ENCODE results near the gene JMJD8.

JMJD8 gene

DNA sequence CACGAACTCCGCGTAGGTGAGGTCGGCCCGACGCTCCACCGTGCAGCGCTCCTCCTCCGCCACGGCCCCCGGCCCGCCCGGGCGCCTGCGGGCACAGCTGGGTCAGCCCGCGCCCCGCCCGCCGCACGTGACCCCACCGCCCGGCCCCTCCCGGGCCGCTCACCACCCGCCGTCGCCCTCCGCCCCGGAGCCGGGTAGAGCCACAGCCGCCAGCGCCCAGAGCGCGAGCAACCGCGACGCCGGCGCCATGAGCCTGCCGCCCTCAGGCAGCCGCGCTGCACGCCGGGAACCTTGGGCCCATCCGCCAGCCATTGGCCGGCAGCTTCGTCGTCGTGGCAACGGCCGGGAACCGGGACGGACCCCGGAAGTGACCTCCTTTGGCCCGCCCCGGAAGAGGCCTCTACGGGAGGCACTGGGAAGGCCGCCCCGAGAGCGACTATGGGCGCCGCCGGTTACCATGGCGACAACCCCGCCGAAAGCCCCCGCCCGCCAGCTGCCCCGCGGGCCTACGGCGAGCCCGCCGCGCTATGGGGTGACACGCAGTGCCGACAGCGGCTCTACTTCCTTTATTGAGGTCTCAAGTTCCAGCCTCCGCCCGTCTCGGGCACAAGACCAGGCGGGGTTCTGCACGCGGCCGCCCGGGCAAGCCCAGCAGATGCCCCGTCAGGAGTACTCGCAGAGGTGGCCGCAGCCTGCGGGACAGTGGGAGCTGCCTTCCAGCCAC is at the start of gene JMJD8:
Gene JMJD8, minus strand, starts transcription at position 264 of the 724 bp plus-strand sequence. Its CDS starts 15 bp downstream, at position 249.
- DNase-seq (ENCODE audit: low read depth): peak; percentile 95

- DNase-seq (ENCODE audit: low read depth): no peak
Observed at GRCh38 chr16:733382-734207, 49.5 kb upstream of the JMJD8 start.

GRCh38 chr16:732936-733335 is 48.8 kb upstream of the JMJD8 start:
- no peak for DNase-seq (ENCODE audit: low read depth)

GRCh38 chr16:732332-732731 is 48.2 kb upstream of the JMJD8 start:
- DNase-seq (ENCODE audit: low read depth): no peak

GRCh38 chr16:730666-731509 is 46.8 kb upstream of the JMJD8 start:
- no peak for DNase-seq (ENCODE audit: low read depth)

DNA sequence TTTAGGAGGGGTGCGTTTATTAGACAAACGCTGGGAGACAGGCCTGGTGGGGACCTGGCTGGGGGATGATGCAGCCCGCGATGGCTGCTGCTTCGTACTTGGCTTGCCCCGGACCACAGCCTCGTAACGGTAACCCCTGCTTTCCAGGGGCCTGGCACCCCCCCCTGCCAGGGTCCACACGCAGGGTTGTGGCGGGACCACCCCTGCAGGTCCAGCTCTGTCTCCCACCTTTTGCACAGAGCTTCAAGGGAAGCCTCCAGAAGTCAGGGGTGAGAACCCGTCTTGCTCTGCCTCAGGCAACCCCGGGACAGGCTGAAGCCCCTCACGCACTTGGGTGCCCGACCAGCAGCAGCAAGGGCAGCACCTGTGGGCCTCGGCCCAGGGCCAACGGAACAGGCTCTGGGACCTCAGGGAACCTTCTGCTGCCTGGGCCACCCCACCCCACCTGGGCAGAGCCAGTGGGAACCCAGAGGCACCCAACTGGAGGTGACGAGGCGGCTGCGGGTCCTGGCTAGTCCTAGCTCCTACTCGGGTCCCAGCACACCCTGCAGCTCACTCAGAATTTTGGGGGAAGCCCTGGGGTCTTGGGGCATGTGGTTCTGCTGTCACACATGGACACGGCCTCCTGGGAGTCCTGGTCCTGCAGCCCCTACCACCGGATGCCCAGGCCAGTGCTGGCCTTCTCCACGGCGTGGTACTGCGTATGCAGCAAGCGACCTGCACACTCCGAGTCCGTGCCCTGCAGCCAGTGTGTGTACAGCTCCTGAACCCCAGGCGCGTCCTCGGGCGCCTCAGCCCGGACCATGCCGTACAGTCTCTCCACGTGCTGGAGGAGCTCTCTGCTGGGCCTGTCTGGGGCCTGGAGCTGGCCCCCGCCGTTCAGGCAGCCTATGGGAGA is 45.9 kb upstream of the JMJD8 start:
- no peak for DNase-seq (ENCODE audit: low read depth)

DNA sequence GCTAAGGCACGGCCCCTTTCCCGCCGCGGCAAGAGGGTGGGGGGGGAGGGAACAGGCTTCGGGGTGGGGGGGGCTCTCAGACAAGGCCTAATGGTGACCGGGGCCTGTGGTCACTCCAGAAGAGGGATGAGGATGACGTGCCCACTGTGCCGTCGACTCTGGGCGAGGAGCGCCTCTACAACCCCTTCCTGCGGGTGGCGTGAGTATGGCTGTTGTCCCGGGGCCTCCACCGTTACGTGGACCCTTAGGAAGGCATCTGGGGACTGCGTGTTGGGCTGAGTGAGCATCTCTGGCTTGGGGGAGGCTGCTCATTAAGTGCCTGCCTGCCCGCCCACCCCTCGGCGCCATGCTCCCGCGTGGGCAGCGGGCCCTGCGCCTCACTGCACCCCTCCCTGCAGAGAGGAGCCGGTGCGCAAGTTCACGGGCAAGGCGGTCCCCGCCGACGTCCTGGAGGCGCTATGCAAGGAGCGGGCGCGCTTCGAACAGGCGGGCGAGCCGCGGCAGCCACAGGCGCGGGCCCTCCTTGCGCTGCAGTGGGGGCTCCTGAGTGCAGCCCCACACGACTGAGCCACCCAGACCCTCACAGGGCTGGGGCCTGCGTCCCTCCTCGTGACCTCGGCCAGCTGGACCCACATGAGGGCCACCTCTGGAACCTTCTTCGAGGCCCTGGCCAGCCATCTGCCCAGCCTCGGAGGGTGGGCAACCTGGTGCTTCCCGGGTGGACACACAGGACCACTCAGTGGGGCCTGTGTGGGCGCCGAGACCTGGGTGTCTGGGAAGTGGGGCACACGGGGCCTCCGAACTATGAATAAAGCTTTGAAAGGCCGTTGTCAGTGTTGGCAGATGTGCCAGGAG is 45.0 kb upstream of the JMJD8 start:
- no peak for DNase-seq (ENCODE audit: low read depth)

DNA sequence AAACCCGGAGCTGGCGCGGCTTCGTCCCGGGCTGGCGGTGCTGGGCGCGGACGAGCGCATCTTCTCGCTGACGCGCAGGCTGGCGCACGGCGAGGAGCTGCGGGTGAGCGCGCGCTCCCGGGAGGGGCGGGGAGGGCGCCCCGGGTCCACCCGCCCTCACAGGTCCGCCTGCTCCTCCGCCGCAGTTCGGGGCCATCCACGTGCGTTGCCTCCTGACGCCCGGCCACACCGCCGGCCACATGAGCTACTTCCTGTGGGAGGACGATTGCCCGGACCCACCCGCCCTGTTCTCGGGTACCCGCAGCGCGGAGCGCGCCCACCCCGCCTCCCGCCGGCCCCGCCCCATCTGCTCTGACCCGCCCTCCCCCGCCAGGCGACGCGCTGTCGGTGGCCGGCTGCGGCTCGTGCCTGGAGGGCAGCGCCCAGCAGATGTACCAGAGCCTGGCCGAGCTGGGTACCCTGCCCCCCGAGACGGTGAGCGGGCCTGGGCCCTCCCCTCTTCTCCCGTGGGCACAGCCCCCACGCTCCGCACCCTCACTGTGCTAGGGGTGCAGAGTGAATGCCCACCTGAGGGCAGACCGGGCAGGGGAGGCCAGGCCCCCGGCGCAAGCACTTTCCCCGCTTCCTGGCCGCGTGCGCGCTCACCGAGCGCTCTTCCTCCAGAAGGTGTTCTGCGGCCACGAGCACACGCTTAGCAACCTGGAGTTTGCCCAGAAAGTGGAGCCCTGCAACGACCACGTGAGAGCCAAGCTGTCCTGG is 44.2 kb upstream of the JMJD8 start:
- DNase-seq (ENCODE audit: low read depth): peak; percentile 40

DNA sequence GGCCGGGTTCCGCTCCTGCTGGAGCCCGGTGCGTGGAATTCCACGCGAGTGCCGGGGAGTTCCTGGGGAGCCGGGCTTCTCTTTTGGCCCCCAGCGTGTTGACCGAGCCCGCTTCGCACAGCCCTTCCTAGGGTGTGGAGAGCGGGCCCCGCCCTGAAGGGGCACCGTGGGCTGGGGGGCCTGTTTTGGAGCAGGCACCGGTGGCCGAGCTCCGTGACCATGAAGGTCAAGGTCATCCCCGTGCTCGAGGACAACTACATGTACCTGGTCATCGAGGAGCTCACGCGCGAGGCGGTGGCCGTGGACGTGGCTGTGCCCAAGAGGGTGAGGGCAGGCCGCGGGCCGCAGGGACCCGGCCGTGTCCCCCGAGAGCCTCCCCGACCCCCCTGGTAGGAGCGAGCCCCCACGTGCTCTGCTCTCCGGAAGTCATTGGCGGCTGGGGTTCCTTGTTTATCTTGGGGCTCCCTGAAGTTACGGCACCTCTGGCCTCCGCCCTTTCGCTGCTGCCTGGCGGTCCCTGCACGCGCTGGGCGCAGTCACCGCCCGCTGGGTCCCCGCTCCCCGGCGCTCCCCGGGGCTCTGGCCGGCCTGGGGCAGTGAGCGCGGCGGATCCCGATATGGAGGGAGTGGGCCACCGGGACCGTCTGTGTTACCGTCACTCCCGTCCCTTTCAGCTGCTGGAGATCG is 43.3 kb upstream of the JMJD8 start:
- DNase-seq (ENCODE audit: low read depth): no peak

DNA sequence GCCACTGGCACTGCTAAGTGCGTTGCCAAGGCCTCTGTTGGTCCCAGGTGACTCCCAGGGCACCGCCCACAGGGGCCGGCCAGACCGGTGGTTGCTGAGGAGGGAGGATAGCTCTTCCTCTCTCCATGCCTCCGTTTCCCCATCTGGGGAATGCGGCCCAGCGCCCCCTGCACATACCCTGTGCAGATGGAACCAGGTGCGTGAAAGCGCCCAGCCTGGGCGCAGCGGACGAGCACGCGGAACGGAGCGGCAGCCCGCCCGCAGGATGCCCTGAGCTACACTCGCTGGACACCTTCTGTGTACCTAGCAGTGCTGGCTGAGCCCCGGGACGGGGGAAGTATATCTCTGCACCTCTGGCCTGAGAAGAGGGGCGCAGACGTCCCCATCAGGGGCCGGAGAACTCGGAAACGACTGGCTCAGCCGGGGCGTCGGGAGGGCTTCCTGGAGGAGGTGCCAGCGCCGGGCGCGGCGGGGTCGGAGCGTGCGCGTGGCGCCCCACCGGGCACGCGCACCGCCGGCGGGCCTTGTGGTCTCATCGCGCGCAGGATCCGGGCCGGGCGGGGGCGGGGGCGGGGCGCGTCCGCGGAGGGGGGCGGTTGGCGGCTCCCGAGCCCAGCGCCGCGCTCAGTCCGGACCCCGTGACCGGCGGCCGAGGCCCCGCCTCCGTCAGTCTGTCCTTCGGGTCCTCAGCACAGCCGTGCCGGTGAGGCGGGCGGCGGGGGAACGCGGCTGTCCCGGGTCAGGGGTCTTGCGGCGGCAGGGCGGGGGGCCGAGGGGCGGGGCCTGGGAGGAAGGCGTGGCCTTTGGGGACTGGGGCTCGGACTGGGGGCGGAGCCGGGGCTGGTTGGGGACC is 42.5 kb upstream of the JMJD8 start, which contains the start of the genes CCDC78 and HAGHL:
Gene CCDC78, minus strand, starts transcription at position 6 of the 853 bp plus-strand sequence. CDS start 76 bp downstream, outside the sequence.
Gene HAGHL, plus strand, starts transcription at position 669 of the 853 bp plus-strand sequence. CDS start 404 bp downstream, outside the sequence.
- DNase-seq (ENCODE audit: low read depth): peak; percentile 33

DNA sequence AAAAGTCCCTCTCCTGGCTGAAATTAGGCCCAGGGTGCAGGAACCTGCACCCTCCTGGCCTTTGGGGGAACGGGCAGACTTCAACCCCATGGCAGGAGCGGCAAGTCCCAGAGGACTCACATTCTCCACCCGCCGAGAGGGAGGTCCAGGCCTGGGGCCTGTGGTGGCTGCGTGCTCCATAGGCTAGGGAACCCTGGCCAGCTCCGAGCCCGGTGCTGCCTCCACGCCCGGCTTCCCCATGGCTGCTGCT is 42.0 kb upstream of the JMJD8 start:
- DNase-seq (ENCODE audit: low read depth): no peak

DNA sequence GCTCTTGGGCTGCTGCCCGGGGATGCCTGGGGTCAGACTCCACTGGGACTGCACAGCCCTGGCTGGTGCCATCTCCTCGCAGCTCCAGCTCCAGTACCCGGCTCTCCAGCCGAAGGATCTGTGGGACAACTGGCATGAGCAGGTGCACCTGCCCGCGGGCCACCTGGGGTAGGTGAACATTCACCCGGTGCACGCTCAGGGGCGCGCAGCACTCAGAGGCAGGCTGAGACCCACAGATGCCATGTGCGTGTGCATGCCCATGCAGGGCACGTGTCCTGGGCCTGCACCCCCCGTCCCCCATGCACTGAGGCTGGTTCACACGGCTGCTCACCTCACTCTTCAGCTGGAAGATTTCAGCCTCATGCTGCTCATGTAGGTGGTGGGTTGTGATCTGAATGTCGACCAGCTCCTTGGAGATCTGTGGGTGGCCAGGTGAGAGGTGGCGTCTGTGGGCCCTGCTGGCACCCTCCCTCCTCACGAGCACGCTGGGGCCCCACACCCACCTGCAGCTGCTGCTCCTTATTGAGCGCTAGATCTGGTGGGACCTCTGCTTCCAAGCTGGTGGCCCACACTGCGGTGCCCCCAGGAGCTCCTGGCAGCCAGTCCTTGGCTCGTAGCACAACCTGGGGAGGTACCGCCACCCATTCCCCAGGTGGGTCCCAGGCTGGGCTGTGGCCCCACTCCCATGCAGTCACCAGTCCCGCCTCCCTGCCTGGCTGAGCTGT is 41.5 kb upstream of the JMJD8 start:
- DNase-seq (ENCODE audit: low read depth): no peak

DNA sequence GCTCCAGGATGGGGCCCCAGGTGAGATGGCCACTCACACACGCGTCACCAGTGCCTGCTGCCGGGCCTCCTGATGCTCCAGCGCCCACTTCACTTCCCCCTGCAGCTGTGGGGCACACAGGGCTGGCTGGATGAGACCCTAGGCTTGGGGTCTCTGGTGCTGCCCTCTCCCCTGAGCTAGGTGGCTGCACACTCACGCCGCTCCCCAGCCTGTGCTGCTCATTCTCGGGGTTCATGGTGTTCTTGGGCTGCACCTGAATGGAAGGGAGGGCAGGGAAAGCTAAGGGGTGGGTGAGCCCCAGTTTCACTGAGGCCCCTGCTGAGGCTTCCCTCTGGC is 40.9 kb upstream of the JMJD8 start:
- no peak for DNase-seq (ENCODE audit: low read depth)

DNA sequence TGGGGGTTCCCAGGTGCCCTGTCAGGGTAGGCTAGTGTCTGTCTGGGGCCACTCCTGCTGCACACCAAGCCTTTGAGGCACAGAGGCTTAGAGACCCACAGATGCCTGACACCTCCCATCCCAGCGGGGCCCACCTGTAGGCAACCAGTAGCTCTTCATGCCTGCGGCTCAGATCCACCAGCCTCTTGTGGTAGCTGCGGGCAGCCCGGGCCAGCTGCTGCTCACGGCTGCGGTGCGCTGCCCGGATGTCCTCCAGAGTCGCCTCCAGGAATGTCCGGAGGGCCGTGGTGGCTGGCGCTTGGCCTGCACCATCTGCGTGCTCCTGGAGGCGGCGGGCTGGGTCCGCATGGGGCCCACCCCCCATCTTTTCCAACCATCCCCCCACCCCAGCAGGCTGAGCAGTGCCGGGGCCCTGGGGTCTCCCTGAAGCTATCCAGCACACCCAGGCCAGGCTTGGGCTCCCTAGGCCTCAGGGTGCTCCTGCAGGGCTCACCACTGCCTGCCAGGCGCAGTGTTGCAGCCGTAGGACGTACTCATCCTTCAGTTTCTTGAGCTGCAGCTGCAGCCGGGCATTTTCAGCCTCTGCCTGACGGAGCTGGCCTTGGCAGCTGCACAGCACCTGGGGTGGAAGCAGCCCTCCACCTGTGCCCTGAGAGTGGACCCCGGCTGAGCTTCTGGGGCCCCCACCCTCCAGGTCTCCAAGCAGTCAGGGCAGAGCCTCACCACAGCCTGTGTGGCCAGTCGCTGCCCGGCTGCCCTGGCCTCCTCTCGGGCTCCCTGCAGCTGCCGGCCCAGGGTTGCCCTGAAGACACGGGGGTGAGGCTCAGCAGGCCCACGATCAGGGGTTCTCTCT is 40.3 kb upstream of the JMJD8 start:
- DNase-seq (ENCODE audit: low read depth): no peak

DNA sequence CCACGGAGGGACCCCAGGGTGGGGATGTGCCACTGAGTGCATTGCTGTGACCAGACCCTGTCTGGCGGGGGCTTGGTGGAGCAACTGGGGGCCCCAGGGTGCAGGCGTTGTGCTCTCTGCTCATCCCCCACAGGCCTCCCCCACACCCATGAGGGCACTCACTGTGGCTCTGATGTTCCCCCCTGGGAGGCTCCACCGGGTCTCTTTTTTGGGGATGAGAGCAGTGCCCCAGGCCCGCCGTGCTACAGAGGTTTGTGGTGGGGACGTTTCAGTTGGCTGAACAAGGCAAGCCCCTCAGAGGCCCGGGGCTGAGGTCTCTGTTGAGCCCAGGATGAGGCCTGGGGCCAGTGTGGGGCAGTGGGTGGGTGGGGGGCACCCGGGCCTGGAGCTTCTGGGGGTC is 39.6 kb upstream of the JMJD8 start:
- no peak for DNase-seq (ENCODE audit: low read depth)

DNA sequence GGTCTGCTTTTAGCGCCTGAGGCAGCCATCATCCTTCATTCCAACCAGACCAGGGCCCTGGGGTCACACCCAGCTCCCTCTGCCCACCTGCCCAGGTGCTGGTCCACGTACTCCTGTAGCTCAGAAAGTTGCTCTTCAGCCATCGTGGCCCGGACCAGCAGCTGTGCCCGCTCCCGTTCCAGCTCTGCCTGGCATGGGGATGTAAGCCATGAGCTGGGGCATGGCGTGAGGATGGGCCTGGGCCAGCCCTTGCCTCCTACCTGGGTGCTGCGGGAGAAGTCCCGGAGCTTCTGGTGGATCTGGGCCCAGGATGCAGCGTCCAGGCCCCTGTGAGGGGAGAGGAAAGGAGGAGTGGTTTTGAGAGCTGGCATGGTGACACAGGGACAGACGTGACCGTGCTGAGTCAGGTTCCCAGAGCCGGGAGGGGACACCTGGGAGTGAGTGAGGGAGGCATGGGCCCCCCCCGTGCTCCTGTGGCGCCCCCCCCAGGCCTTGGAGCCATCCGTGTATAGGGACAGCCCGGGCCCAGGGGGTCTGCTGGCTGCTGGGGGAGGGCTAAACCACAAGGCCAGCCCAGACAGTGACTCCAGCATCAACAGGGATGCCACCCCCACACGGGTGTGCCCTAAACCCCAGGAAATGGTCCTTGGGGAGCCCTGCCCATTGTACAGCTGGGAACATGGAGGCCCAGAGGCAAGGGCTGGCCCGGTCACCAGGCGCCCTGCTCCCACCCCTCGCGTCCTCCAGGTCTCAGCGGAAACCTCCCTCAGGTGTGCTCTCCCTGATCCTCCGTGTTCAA is 38.9 kb upstream of the JMJD8 start:
- DNase-seq (ENCODE audit: low read depth): no peak
